Choroid plexus epithelial cell (primary cell): Measurements from ENCODE around the gene BCDIN3D.
"Not testable (repeated sequence)": the region's sequence is repeated elsewhere in the genome, so short reads cannot be mapped to it uniquely, and the experiment has no call there.

Experiments
- DNase-seq: peaks from one replicate; pipeline ENCODE4 v3.0.0-alpha.2; 2010; ENCODE audit warnings: low read depth
- H3K4me3 ChIP-seq: 2 replicates; pipeline ENCODE4 v1.5.1; 2011; ENCODE audit warnings: low read depth, mild to moderate bottlenecking, control low read depth, low read length, moderate library complexity
- TF ChIP-seq, protein P1 (sequence below): conservative IDR thresholded peaks from 2 replicates; pipeline ENCODE4 v1.5.1; 2011; ENCODE audit warnings: low read depth, mild to moderate bottlenecking, control low read depth, inconsistent platforms, low read length, moderate library complexity

The BCDIN3D gene

DNA sequence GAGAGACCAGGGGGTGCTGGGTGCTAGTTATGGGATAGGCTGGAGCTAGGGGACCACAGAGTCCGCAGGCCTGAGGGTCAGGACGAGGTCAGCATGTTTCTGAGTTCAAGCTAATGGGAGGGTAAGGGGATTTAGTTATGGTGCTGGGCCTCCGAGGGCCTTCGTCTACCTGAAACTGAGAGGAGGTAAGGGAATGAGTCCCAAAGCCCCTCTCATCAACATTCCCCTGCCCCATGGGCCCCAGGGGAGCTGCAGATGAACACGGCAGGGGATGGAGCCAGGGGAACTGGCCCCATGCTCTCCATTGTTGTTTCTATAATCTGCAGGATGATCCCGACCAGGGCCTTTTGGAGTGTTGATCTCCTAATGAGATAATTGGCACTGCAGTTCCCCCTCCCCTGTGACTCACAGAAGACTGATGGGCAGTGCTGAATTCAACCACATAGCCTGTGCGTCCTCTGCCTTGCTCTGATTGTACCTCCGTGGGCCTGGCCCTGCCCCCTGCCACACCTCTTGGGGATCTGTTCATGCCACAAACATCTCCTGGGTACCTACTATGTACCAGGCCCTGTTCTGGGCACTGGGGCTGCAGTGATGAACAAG is 39.4 kb upstream of the BCDIN3D start:
- DNase-seq, result no peak
- TF ChIP-seq, protein P1, sequence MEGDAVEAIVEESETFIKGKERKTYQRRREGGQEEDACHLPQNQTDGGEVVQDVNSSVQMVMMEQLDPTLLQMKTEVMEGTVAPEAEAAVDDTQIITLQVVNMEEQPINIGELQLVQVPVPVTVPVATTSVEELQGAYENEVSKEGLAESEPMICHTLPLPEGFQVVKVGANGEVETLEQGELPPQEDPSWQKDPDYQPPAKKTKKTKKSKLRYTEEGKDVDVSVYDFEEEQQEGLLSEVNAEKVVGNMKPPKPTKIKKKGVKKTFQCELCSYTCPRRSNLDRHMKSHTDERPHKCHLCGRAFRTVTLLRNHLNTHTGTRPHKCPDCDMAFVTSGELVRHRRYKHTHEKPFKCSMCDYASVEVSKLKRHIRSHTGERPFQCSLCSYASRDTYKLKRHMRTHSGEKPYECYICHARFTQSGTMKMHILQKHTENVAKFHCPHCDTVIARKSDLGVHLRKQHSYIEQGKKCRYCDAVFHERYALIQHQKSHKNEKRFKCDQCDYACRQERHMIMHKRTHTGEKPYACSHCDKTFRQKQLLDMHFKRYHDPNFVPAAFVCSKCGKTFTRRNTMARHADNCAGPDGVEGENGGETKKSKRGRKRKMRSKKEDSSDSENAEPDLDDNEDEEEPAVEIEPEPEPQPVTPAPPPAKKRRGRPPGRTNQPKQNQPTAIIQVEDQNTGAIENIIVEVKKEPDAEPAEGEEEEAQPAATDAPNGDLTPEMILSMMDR, result no peak

DNA sequence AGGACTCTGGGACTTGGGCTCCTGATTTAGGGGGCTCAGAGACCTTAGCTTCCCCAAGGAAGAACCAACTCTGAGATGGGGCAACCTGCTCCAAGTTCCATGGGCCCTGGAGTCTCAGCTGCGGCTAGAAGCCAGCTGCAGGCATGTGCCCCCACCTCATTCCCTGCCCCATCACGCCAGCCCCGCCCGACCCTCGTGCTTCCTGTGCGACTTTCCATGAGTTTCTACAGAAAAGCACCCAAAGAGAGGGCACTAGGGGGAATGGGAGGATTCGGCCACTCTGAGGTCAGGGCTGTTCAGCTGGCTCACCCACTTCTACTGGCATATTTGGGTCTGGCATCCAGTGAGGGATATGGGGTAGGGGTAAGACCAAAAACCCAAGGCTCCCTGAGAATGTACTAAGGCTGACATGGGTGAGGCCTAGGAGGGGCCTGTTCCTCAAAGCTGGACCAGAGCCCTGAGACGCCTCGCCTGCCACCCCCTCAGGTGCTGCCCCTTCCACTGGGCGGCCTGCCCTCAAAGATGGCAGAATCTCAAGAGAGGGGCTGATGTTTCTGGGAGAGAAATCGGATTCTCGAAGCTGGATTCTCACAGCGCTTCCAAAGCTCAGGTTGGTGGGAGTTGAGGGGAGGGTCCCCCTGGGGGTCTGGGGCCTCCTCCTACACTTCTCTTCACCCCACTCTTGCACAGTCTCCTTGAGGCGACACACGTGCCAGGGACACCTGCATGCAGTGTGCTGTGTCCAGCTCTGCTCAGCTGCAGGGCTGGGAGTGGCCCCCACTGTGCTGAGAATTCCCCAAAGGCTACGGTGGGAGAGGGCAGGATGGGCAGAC is 38.7 kb upstream of the BCDIN3D start:
- TF ChIP-seq, protein P1, result no peak
- no peak for DNase-seq

More for the DNA sequence above, 39.4 kb upstream of the BCDIN3D start:
- H3K4me3 ChIP-seq, result no peak overlapping the region

GRCh38 chr12:49880756-49881414 is 38.0 kb upstream of the BCDIN3D start:
- no peak overlapping the region for H3K4me3 ChIP-seq
- no peak for DNase-seq
- TF ChIP-seq, protein P1, result no peak

More for the DNA sequence above, 38.7 kb upstream of the BCDIN3D start:
- H3K4me3 ChIP-seq, result no peak overlapping the region

DNA sequence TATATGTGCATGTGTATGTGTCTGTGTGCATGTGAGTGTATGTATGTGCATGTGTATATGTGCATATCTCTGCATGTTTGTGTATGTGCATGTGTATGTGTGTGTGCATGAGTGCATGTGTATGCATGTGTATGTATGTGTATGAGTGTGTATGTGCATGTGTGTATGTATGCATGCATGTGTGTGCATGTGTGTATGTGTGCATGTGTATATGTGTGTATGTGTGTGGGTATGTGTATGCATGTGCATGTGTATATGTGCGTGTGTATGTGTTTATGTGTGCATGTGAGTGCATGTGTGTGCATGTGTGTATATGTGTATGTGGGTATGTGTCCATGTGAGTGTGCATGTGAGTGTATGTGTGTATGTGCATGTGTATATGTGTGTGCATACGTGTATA is 36.2 kb upstream of the BCDIN3D start:
- H3K4me3 ChIP-seq, DNase-seq: not testable (repeated sequence)

- TF ChIP-seq, protein P1, result no peak
- no peak overlapping the region for H3K4me3 ChIP-seq
- no peak for DNase-seq
Measured at GRCh38 chr12:49878021-49878420, 35.1 kb upstream of the BCDIN3D start.

DNA sequence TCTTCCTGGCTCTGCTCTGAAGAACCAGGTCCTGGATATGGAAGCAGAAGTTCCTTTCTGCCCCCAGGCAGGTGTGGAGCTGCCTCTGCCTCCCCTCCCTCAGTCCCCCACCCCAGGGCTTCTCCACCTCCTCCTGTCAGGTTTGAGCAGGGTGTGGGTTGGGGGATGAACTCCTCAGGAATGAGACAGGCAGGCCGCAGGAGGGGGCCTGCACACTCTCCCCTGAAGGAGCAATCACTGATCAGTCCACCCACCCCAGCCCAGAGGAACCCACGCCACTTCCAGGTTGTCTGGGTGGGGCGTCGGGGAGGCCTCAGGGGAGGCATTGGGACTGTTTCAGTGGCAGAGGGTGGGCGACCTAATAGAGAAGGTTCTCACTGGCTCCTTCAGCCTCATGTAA is 34.2 kb upstream of the BCDIN3D start:
- H3K4me3 ChIP-seq, result no peak overlapping the region
- TF ChIP-seq, protein P1, result no peak
- no peak for DNase-seq

DNA sequence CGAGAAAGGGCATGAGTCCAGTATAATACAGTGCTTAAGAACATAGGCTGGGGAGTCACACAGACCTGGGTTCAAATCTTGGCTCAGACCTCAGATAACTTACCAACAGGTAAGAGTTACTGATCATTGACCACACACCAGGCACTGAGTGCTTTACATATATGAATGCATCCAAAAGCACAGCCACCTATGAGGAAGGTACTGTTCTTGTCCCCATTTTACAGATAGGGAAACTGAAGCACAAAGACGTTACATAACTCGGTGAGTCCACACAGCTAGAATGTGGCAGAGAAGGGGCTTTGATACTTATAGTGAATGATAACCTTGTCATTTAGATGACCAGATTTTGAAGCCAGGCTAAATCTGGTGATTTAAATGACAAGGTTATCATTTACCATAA is 33.2 kb upstream of the BCDIN3D start:
- H3K4me3 ChIP-seq, result no peak overlapping the region
- TF ChIP-seq, protein P1, result no peak
- no peak for DNase-seq
